ENCODE results near the gene RBKS.
"Not testable (repeated sequence)": the region's sequence is repeated elsewhere in the genome, so short reads cannot be mapped to it uniquely, and the experiment has no call there.

RBKS gene

DNA sequence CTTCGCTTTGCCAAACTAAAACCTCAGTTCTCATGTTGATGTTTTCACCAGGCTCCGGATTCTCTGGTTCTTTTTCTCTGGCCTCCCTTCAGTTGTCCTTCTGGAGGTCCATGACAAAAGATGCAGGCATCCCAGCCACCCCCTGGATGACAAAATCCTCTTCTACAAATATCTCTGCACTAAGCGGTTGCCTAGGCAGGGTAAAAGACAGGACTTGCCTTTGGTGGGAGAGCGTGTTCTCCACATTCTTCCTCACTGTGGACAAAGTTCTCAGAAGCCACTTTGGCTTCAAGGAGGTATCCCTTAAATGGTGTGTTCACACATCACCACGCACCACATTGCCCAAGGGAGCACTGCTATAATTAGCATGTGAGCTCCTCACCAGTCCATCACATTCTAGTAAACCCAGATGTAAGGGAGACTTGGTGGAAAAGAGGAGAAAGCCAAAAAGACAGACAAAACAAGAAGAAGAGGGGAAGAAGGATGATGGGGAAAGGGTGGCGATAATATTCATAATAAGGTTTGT, 142.3 kb downstream of the RBKS start:
- Histone ChIP-seq H3K36me3 (ENCODE audit: insufficient read depth) (no peaks in the 10 kb centered on the region), H3K4me1 (ENCODE audit: low read depth, poor library complexity, severe bottlenecking) (peaks cover 11% of the 10 kb centered on the region), H3K27me3 (ENCODE audit: insufficient read depth, low read depth) (no peaks in the 10 kb centered on the region), H3K27ac (no peak overlapping the region), H4K20me1 (ENCODE audit: insufficient read depth) (no peaks in the 10 kb centered on the region), H3K9ac (no peak overlapping the region), H3K4me3 (IDR thresholded peaks at IDR 0.05; ENCODE audit: insufficient read depth, low read depth, low read length) (no peak overlapping the region), H3K79me2 (ENCODE audit: insufficient read depth, low read depth) (no peaks in the 10 kb centered on the region), H2AFZ (ENCODE audit: low read depth) (no peak overlapping the region), H3K4me2 (no peak overlapping the region)
- TF ChIP-seq, protein P1, sequence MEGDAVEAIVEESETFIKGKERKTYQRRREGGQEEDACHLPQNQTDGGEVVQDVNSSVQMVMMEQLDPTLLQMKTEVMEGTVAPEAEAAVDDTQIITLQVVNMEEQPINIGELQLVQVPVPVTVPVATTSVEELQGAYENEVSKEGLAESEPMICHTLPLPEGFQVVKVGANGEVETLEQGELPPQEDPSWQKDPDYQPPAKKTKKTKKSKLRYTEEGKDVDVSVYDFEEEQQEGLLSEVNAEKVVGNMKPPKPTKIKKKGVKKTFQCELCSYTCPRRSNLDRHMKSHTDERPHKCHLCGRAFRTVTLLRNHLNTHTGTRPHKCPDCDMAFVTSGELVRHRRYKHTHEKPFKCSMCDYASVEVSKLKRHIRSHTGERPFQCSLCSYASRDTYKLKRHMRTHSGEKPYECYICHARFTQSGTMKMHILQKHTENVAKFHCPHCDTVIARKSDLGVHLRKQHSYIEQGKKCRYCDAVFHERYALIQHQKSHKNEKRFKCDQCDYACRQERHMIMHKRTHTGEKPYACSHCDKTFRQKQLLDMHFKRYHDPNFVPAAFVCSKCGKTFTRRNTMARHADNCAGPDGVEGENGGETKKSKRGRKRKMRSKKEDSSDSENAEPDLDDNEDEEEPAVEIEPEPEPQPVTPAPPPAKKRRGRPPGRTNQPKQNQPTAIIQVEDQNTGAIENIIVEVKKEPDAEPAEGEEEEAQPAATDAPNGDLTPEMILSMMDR (conservative IDR thresholded peaks at IDR 0.05; ENCODE audit: low read depth, low read length) = no peak

DNA sequence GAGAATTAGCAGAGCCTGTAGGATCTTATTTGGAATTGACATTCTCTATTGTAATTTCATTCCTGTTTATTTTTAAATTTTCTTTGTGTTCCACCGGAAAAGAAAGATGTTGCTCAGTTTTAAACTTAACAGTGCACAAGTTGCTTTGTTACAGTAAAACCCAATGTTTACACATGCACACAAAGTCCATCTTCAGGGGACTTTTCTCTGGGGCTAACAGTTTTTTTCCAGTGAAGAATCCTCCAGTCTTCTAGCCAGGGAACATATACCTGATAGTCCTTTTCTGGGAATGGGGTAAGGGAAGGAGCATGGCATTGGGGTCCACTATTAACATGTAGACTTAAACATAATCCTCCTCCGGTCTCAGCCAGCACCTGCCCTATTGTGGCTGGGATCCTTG, 143.9 kb downstream of the RBKS start:
- Histone ChIP-seq H3K79me2 (ENCODE audit: insufficient read depth, low read depth) (no peaks in the 10 kb centered on the region), H4K20me1 (ENCODE audit: insufficient read depth) (no peaks in the 10 kb centered on the region), H3K4me3 (IDR thresholded peaks at IDR 0.05; ENCODE audit: insufficient read depth, low read depth, low read length) (no peak overlapping the region), H3K36me3 (ENCODE audit: insufficient read depth) (no peaks in the 10 kb centered on the region), H3K27ac (no peak overlapping the region), H3K4me1 (ENCODE audit: low read depth, poor library complexity, severe bottlenecking) (no peaks in the 10 kb centered on the region), H3K9ac (no peak overlapping the region), H3K27me3 (ENCODE audit: insufficient read depth, low read depth) (no peaks in the 10 kb centered on the region), H3K4me2 (no peak overlapping the region), H2AFZ (ENCODE audit: low read depth) (no peak overlapping the region)
- TF ChIP-seq, protein P1 (conservative IDR thresholded peaks at IDR 0.05; ENCODE audit: low read depth, low read length) = no peak

DNA sequence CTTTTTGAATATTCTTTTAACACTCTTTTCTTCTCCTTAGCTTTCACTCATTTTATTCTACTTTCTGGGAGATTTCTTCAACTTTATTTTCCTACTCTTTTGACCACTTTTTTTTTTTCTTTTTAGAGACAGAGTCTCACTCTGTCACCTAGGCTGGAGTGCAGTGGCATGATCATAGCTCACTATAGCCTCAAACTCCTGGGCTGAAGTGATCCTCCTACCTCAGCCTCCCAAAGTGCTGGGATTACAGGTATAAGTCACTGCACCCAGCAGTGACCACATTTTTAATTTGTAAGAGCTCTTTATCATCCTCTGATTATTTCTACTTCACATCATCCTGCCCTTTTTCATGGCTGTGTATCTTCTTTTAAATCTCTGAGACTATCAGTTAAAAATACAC, 144.7 kb downstream of the RBKS start:
- H3K27ac ChIP-seq; H4K20me1 ChIP-seq (ENCODE audit: insufficient read depth); H3K4me2 ChIP-seq; H3K9ac ChIP-seq; H3K79me2 ChIP-seq (ENCODE audit: insufficient read depth, low read depth); H2AFZ ChIP-seq (ENCODE audit: low read depth); H3K27me3 ChIP-seq (ENCODE audit: insufficient read depth, low read depth); H3K36me3 ChIP-seq (ENCODE audit: insufficient read depth); H3K4me1 ChIP-seq (ENCODE audit: low read depth, poor library complexity, severe bottlenecking); H3K4me3 ChIP-seq (IDR thresholded peaks at IDR 0.05; ENCODE audit: insufficient read depth, low read depth, low read length): not testable (repeated sequence)

DNA sequence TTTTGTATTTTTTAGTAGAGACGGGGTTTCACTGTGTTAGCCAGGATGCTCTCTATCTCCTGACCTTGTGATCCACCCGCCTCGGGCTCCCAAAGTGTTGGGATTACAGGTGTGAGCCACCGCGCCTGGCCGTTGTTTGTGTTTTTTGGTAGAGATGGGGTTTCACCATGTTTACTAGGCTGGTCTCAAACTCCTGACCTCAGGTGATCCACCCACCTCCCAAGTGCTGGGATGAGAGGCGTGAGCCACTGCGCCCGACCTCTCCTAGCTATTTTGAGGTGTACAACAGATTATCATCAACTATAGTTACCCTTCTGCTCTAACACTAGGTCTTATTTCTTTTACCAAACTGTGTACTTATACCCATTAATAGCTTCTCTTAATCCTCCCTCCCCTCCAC, 147.6 kb downstream of the RBKS start:
- Histone ChIP-seq H3K4me3 (IDR thresholded peaks at IDR 0.05; ENCODE audit: insufficient read depth, low read depth, low read length) (no peak overlapping the region), H4K20me1 (ENCODE audit: insufficient read depth) (no peaks in the 10 kb centered on the region), H3K4me1 (ENCODE audit: low read depth, poor library complexity, severe bottlenecking) (no peaks in the 10 kb centered on the region), H3K36me3 (ENCODE audit: insufficient read depth) (no peaks in the 10 kb centered on the region), H3K27ac (no peak overlapping the region), H2AFZ (ENCODE audit: low read depth) (no peak overlapping the region), H3K79me2 (ENCODE audit: insufficient read depth, low read depth) (no peaks in the 10 kb centered on the region), H3K4me2 (no peak overlapping the region), H3K9ac (no peak overlapping the region), H3K27me3 (ENCODE audit: insufficient read depth, low read depth) (no peaks in the 10 kb centered on the region)
- TF ChIP-seq, protein P1 (conservative IDR thresholded peaks at IDR 0.05; ENCODE audit: low read depth, low read length) = no peak

DNA sequence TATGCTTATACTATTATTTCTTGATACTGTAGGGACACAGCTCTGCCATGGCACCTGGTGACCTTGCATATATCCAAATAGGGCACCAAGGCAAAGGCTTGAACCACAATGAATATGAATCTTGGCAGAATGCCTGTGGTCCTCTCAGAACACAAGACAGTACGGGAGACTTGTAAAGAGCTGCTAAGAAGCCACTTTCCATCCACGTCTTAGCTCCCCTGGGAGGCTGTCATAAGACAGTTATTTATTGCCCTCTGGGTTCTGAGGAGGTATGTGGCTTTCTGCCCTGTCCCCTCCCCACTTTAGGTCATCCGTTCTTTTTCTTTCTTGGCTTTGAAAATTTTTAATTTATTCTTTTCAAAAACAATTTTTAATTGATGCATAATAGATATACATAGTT, 148.5 kb downstream of the RBKS start:
- H3K4me1 ChIP-seq (ENCODE audit: low read depth, poor library complexity, severe bottlenecking) = no peaks in the 10 kb centered on the region
- H4K20me1 ChIP-seq (ENCODE audit: insufficient read depth) = no peaks in the 10 kb centered on the region
- no peak overlapping the region for H2AFZ ChIP-seq (ENCODE audit: low read depth)
- no peak overlapping the region for H3K9ac ChIP-seq
- H3K27me3 ChIP-seq (ENCODE audit: insufficient read depth, low read depth) = no peaks in the 10 kb centered on the region
- H3K4me2 ChIP-seq = no peak overlapping the region
- TF ChIP-seq, protein P1 (conservative IDR thresholded peaks at IDR 0.05; ENCODE audit: low read depth, low read length) = no peak
- no peaks in the 10 kb centered on the region for H3K79me2 ChIP-seq (ENCODE audit: insufficient read depth, low read depth)
- no peaks in the 10 kb centered on the region for H3K36me3 ChIP-seq (ENCODE audit: insufficient read depth)
- no peak overlapping the region for H3K27ac ChIP-seq
- H3K4me3 ChIP-seq (IDR thresholded peaks at IDR 0.05; ENCODE audit: insufficient read depth, low read depth, low read length) = no peak overlapping the region
